ENCODE data around the gene SNX25.
A peak's percentile ranks its signal among the peaks of the same experiment; 100 is the strongest.
"Not testable (repeated sequence)": the region's sequence is repeated elsewhere in the genome, so short reads cannot be mapped to it uniquely, and the experiment has no call there.

SNX25 gene

GRCh38 chr4:185309770-185310169 is 100.4 kb downstream of the SNX25 start:
- no peak for DNase-seq (ENCODE audit: low read depth)
- H3K4me3 ChIP-seq (ENCODE audit: control insufficient read depth, low read depth, low read length): no peak overlapping the region
- no peak for TF ChIP-seq CTCF (conservative IDR thresholded peaks at IDR 0.05; ENCODE audit: control insufficient read depth, insufficient read depth, low read depth, low read length)

GRCh38 chr4:185311113-185311888 is 101.9 kb downstream of the SNX25 start:
- no peak for TF ChIP-seq CTCF (conservative IDR thresholded peaks at IDR 0.05; ENCODE audit: control insufficient read depth, insufficient read depth, low read depth, low read length)
- H3K4me3 ChIP-seq (ENCODE audit: control insufficient read depth, low read depth, low read length): no peak overlapping the region
- DNase-seq (ENCODE audit: low read depth): no peak

GRCh38 chr4:185312699-185313098 is 103.3 kb downstream of the SNX25 start:
- TF ChIP-seq CTCF (conservative IDR thresholded peaks at IDR 0.05; ENCODE audit: control insufficient read depth, insufficient read depth, low read depth, low read length): no peak
- H3K4me3 ChIP-seq (ENCODE audit: control insufficient read depth, low read depth, low read length): no peak overlapping the region
- DNase-seq (ENCODE audit: low read depth): no peak

GRCh38 chr4:185317462-185317861 is 108.1 kb downstream of the SNX25 start:
- not testable (repeated sequence) for H3K4me3 ChIP-seq (ENCODE audit: control insufficient read depth, low read depth, low read length); DNase-seq (ENCODE audit: low read depth)

GRCh38 chr4:185317880-185318279 is 108.5 kb downstream of the SNX25 start:
- DNase-seq (ENCODE audit: low read depth): no peak
- TF ChIP-seq CTCF (conservative IDR thresholded peaks at IDR 0.05; ENCODE audit: control insufficient read depth, insufficient read depth, low read depth, low read length): peak; percentile 2
- no peak overlapping the region for H3K4me3 ChIP-seq (ENCODE audit: control insufficient read depth, low read depth, low read length)

- H3K4me3 ChIP-seq (ENCODE audit: control insufficient read depth, low read depth, low read length): no peak overlapping the region
- DNase-seq (ENCODE audit: low read depth): no peak
These were observed 109.3 kb downstream of the SNX25 start for GRCh38 chr4:185318679-185319078.

GRCh38 chr4:185322803-185323202 is 113.4 kb downstream of the SNX25 start:
- no peak for DNase-seq (ENCODE audit: low read depth)
- no peak for TF ChIP-seq CTCF (conservative IDR thresholded peaks at IDR 0.05; ENCODE audit: control insufficient read depth, insufficient read depth, low read depth, low read length)

More at GRCh38 chr4:185318679-185319078, 109.3 kb downstream of the SNX25 start:
- TF ChIP-seq CTCF (conservative IDR thresholded peaks at IDR 0.05; ENCODE audit: control insufficient read depth, insufficient read depth, low read depth, low read length): no peak

More at GRCh38 chr4:185322803-185323202, 113.4 kb downstream of the SNX25 start:
- no peak overlapping the region for H3K4me3 ChIP-seq (ENCODE audit: control insufficient read depth, low read depth, low read length)

Measured in fibroblast of mammary gland (primary cell).